Mucosa of rectum (tissue), 2 donors: ENCODE measurements around the gene EMC9.

Experiments
- H3K27ac ChIP-seq, 2 donors: one replicate each; pipeline ENCODE4 v1.7.0; 2013; ENCODE audit warnings: inconsistent platforms in 2 of 2, low read depth in 2 of 2, low read length in 2 of 2
- H3K27me3 ChIP-seq, 2 donors: one replicate each; pipeline ENCODE4 v1.7.0; 2013; ENCODE audit warnings: low read length in 2 of 2; ENCODE audit not compliant: control insufficient read depth in 2 of 2, insufficient read depth in 2 of 2
- H3K36me3 ChIP-seq, 2 donors: one replicate each; pipeline ENCODE4 v1.7.0; 2013; ENCODE audit warnings: low read length in 2 of 2; ENCODE audit not compliant: control insufficient read depth in 2 of 2, insufficient read depth in 2 of 2
- H3K4me1 ChIP-seq, 2 donors: one replicate each; pipeline ENCODE4 v1.7.0; 2013; ENCODE audit warnings: low read length in 2 of 2, mild to moderate bottlenecking in 1 of 2; ENCODE audit not compliant: control insufficient read depth in 2 of 2, insufficient read depth in 2 of 2
- H3K4me3 ChIP-seq, 2 donors: one replicate each; pipeline ENCODE4 v1.7.0; 2013; ENCODE audit warnings: low read length in 2 of 2
- H3K9ac ChIP-seq, 2 donors: one replicate each; pipeline ENCODE4 v1.7.0; 2013; ENCODE audit warnings: low read length in 2 of 2, low read depth in 1 of 2, mild to moderate bottlenecking in 1 of 2
- H3K9me3 ChIP-seq, 2 donors: one replicate each; pipeline ENCODE4 v1.7.0; 2013; ENCODE audit warnings: low read length in 2 of 2; ENCODE audit not compliant: control insufficient read depth in 2 of 2
- donor health status: healthy.
- donor health status: Normal muscosa, but diverticular disease.

Gene EMC9

GRCh38 chr14:24184104-24184970 lies 42.9 kb upstream of the EMC9 start:
- H3K4me3 ChIP-seq, result no peak overlapping the region
- H3K4me1 ChIP-seq, result peaks cover 9% of the 10 kb centered on the region in 2 donors
- H3K9me3 ChIP-seq, result no peaks in the 10 kb centered on the region
- no peaks in the 10 kb centered on the region for H3K27me3 ChIP-seq
- no peak overlapping the region for H3K27ac ChIP-seq
- no peak overlapping the region for H3K9ac ChIP-seq
- peaks cover 42 to 71% of the 10 kb centered on the region in 2 donors for H3K36me3 ChIP-seq

- Histone ChIP-seq H3K9ac (no peak overlapping the region), H3K9me3 (no peaks in the 10 kb centered on the region), H3K4me3 (no peak overlapping the region), H3K36me3 (peaks cover 55 to 79% of the 10 kb centered on the region in 2 donors), H3K4me1 (peaks cover 5% of the 10 kb centered on the region in 2 donors), H3K27me3 (no peaks in the 10 kb centered on the region), H3K27ac (no peak overlapping the region)
These were observed 41.7 kb upstream of the EMC9 start for GRCh38 chr14:24183014-24183481.

GRCh38 chr14:24182110-24182882 lies 40.9 kb upstream of the EMC9 start:
- no peaks in the 10 kb centered on the region for H3K4me1 ChIP-seq
- no peaks in the 10 kb centered on the region for H3K27me3 ChIP-seq
- peaks cover 55 to 84% of the 10 kb centered on the region in 2 donors for H3K36me3 ChIP-seq
- no peaks in the 10 kb centered on the region for H3K9me3 ChIP-seq
- no peak overlapping the region for H3K27ac ChIP-seq
- no peak overlapping the region for H3K9ac ChIP-seq
- no peak overlapping the region for H3K4me3 ChIP-seq

GRCh38 chr14:24181371-24182077 lies 40.1 kb upstream of the EMC9 start:
- Histone ChIP-seq H3K27me3 (no peaks in the 10 kb centered on the region), H3K27ac (no peak overlapping the region), H3K4me3 (no peak overlapping the region), H3K4me1 (no peaks in the 10 kb centered on the region), H3K9me3 (no peaks in the 10 kb centered on the region), H3K36me3 (peaks cover 58 to 85% of the 10 kb centered on the region in 2 donors), H3K9ac (no peak overlapping the region)

- Histone ChIP-seq H3K4me1 (no peaks in the 10 kb centered on the region), H3K36me3 (peaks cover 55 to 75% of the 10 kb centered on the region in 2 donors), H3K9me3 (no peaks in the 10 kb centered on the region), H3K9ac (no peak overlapping the region), H3K27me3 (no peaks in the 10 kb centered on the region), H3K27ac (peak overlapping the region in 1 of 2 donors; percentile 38), H3K4me3 (no peak overlapping the region)
These were observed 38.8 kb upstream of the EMC9 start for GRCh38 chr14:24179961-24180796.

- H3K4me1 ChIP-seq, result no peaks in the 10 kb centered on the region
- H3K27ac ChIP-seq, result peak overlapping the region in 1 of 2 donors; percentile 16
- H3K4me3 ChIP-seq, result no peak overlapping the region
- no peaks in the 10 kb centered on the region for H3K27me3 ChIP-seq
- no peaks in the 10 kb centered on the region for H3K9me3 ChIP-seq
- H3K9ac ChIP-seq, result no peak overlapping the region
- H3K36me3 ChIP-seq, result peaks cover 51 to 70% of the 10 kb centered on the region in 2 donors
These were observed 38.0 kb upstream of the EMC9 start for GRCh38 chr14:24179294-24179960.

- Histone ChIP-seq H3K27ac (no peak overlapping the region), H3K36me3 (peaks cover 46 to 64% of the 10 kb centered on the region in 2 donors), H3K4me1 (no peaks in the 10 kb centered on the region), H3K9me3 (no peaks in the 10 kb centered on the region), H3K4me3 (no peak overlapping the region), H3K27me3 (no peaks in the 10 kb centered on the region), H3K9ac (no peak overlapping the region)
These were observed 37.2 kb upstream of the EMC9 start for GRCh38 chr14:24178399-24179178.

GRCh38 chr14:24177891-24178290 lies 36.5 kb upstream of the EMC9 start:
- Histone ChIP-seq H3K9ac (no peak overlapping the region), H3K27me3 (no peaks in the 10 kb centered on the region), H3K9me3 (no peaks in the 10 kb centered on the region), H3K4me3 (no peak overlapping the region), H3K27ac (no peak overlapping the region), H3K36me3 (peaks cover 44 to 64% of the 10 kb centered on the region in 2 donors), H3K4me1 (no peaks in the 10 kb centered on the region)
